Osteoblast (primary cell): ENCODE data around the gene RPSA. TPM values are rescaled to one million over a fixed set of nuclear protein-coding genes. Genes with fewer than 3 reads are reported as not detected.
"Not testable (repeated sequence)": the region's sequence is repeated elsewhere in the genome, so short reads cannot be mapped to it uniquely, and the experiment has no call there.

Experiments used
- DNase-seq: peaks from one replicate; pipeline ENCODE4 v3.0.0; 2011; ENCODE audit warnings: low spot score, mixed read lengths; ENCODE audit not compliant: insufficient read length; ENCODE audit errors: missing footprints
- H2AFZ ChIP-seq: 2 replicates; pipeline ENCODE4 v1.6.0; 2011; ENCODE audit warnings: mild to moderate bottlenecking, low read length
- H3K27ac ChIP-seq: 2 replicates; pipeline ENCODE4 v1.5.1; 2011; ENCODE audit warnings: mild to moderate bottlenecking, low read depth, low read length, moderate library complexity
- H3K27me3 ChIP-seq: 2 replicates; pipeline ENCODE4 v1.6.0; 2012; ENCODE audit warnings: mild to moderate bottlenecking, control low read depth, inconsistent platforms, low read length, moderate library complexity; ENCODE audit not compliant: insufficient read depth
- H3K36me3 ChIP-seq: 2 replicates; pipeline ENCODE4 v1.5.1; 2011; ENCODE audit warnings: mild to moderate bottlenecking, low read length, control low read depth, moderate library complexity; ENCODE audit not compliant: insufficient read depth
- H3K4me1 ChIP-seq: 2 replicates; pipeline ENCODE4 v1.5.1; 2011; ENCODE audit warnings: mild to moderate bottlenecking, low read length, control low read depth, moderate library complexity; ENCODE audit not compliant: insufficient read depth
- H3K4me2 ChIP-seq: 2 replicates; pipeline ENCODE4 v1.6.0; 2011; ENCODE audit warnings: mild to moderate bottlenecking, low read length; ENCODE audit not compliant: insufficient read depth
- H3K4me3 ChIP-seq: fragments of 200-600 bp; sonication (generic); 3 replicates; pipeline ENCODE4 v1.5.1; 2012; ENCODE audit warnings: mild to moderate bottlenecking, low read length, inconsistent platforms; ENCODE audit not compliant: insufficient read depth
- H3K79me2 ChIP-seq: 2 replicates; pipeline ENCODE4 v1.6.0; 2012; ENCODE audit warnings: mild to moderate bottlenecking, low read length, control low read depth, inconsistent platforms; ENCODE audit not compliant: insufficient read depth
- H3K9me3 ChIP-seq: 2 replicates; pipeline ENCODE4 v1.5.1; 2011; ENCODE audit warnings: low read depth, low read length, control low read depth
- H4K20me1 ChIP-seq: 2 replicates; pipeline ENCODE4 v1.6.0; 2012; ENCODE audit warnings: mild to moderate bottlenecking, low read length, control low read depth; ENCODE audit not compliant: insufficient read depth
- total RNA-seq: library from RNA; depleted of rRNA; stranded (reverse); fragments of >200 nt; gene quantifications from 2 replicates; pipeline ENCODE4 v1.2.3, GENCODE V29; 2012
- TF ChIP-seq, protein P1 (sequence below): IDR thresholded peaks from 2 replicates; pipeline ENCODE4 v1.5.1; 2011; ENCODE audit warnings: mild to moderate bottlenecking, low read depth, low read length, moderate library complexity; ENCODE audit errors: extremely low read depth

Gene RPSA
- total RNA-seq, 1 donor: 1,028 TPM

DNA sequence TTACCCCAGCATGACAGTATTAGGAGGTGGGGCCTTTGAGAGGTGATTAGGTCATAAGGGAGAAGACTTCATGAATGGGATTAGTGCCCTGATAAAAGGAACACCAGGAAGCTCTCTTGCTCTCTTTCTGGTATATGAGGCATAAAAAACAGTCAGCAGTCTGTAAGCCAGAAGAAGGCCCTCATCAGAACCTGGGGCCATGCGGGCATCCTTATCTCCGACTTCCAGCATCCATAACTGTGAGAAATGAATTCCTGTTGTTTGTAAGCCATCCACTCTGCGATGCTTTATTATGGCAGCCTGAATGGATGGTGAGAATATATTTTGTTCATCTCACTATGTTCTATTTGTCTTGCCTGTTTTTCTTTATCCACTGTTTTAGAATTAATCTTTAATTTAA is 43.3 kb downstream of the RPSA start:
- no peaks in the 10 kb centered on the region for H4K20me1 ChIP-seq
- no peaks in the 10 kb centered on the region for H3K36me3 ChIP-seq

DNA sequence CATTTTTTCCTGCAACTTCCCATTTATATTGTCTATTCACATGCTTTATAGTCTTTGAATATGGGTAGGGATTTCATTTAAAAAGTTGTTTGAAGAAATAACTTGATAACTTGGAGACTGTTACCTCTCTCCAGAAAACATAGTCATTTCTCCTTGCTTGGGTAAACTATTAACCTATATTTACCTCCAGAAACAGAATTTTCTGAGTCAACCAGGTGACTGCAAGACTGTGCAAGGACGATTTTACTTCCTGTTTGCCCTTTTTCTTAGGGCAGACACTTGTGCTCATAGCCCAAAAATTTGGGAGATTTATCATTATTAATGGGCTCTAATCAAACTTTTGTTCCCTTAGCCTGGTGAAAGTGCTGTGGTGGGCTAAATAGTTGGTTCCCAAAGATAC is 46.6 kb downstream of the RPSA start:
- H3K4me1 ChIP-seq: no peaks in the 10 kb centered on the region
- no peak for DNase-seq
- TF ChIP-seq, protein P1, sequence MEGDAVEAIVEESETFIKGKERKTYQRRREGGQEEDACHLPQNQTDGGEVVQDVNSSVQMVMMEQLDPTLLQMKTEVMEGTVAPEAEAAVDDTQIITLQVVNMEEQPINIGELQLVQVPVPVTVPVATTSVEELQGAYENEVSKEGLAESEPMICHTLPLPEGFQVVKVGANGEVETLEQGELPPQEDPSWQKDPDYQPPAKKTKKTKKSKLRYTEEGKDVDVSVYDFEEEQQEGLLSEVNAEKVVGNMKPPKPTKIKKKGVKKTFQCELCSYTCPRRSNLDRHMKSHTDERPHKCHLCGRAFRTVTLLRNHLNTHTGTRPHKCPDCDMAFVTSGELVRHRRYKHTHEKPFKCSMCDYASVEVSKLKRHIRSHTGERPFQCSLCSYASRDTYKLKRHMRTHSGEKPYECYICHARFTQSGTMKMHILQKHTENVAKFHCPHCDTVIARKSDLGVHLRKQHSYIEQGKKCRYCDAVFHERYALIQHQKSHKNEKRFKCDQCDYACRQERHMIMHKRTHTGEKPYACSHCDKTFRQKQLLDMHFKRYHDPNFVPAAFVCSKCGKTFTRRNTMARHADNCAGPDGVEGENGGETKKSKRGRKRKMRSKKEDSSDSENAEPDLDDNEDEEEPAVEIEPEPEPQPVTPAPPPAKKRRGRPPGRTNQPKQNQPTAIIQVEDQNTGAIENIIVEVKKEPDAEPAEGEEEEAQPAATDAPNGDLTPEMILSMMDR: no peak
- H3K79me2 ChIP-seq: no peaks in the 10 kb centered on the region
- H4K20me1 ChIP-seq: no peaks in the 10 kb centered on the region
- no peak overlapping the region for H3K4me3 ChIP-seq
- no peak overlapping the region for H3K27ac ChIP-seq
- H3K27me3 ChIP-seq: no peaks in the 10 kb centered on the region
- no peaks in the 10 kb centered on the region for H3K36me3 ChIP-seq
- H2AFZ ChIP-seq: no peak overlapping the region
- no peak overlapping the region for H3K4me2 ChIP-seq
- no peaks in the 10 kb centered on the region for H3K9me3 ChIP-seq

More for the DNA sequence above, 43.3 kb downstream of the RPSA start:
- no peaks in the 10 kb centered on the region for H3K9me3 ChIP-seq
- TF ChIP-seq, protein P1: no peak
- H3K4me1 ChIP-seq: no peaks in the 10 kb centered on the region
- H3K27me3 ChIP-seq: no peaks in the 10 kb centered on the region
- H3K79me2 ChIP-seq: no peaks in the 10 kb centered on the region
- H3K4me2 ChIP-seq: no peak overlapping the region
- H3K27ac ChIP-seq: no peak overlapping the region
- no peak overlapping the region for H2AFZ ChIP-seq
- no peak for DNase-seq
- no peak overlapping the region for H3K4me3 ChIP-seq

DNA sequence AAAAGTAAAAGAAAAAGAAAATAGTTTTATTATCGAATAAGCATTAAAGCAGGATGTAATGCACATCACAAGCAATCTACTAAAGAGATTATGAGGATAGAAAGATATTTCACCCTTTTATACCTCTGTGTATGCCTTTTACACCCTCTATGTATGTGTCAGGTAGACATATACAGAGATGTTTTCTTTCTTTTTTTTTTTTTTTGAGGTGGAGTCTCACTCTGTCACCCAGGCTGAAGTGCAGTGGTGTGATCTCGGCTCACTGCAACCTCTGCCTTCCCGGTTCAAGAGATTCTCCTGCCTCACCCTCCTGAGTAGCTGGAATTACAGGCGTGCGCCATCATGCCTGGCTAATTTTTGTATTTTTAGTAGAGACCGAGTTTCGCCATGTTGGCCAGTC is 47.4 kb downstream of the RPSA start:
- not testable (repeated sequence) for H3K4me3 ChIP-seq, H3K9me3 ChIP-seq, H3K27ac ChIP-seq, DNase-seq, H3K36me3 ChIP-seq, H3K4me1 ChIP-seq, H4K20me1 ChIP-seq, H3K4me2 ChIP-seq, H3K27me3 ChIP-seq, H2AFZ ChIP-seq, H3K79me2 ChIP-seq

DNA sequence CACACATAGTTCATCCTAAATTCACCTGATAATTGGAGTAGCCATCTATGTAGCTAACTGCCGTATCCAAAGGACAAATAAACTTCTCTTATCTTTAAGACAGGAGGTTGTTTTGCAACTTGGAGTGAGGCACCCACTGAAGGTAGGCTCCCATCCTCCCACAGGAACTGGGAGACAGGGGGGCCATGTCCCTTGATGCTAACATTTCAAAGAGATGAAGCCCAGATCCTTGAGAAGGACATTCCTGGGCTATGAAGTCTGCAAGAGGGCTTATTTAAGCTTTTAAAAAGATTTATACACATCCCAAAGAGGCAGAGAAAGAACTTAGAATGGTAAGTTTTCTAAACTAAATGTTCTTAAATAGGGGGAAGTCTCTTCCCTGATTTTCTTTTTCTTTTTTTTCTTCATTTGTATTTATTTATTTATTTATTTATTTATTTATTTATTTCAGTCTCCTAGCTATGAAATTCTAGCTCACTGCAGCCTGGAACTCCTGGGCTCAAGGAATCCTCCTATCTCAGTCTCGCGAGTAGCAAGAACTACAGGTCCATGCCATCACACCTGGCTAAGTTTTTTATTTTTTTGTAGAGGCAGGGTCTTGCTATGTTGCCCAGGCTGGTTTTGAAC is 48.2 kb downstream of the RPSA start:
- TF ChIP-seq, protein P1: no peak
- Histone ChIP-seq H3K79me2 (no peaks in the 10 kb centered on the region), H3K4me1 (no peaks in the 10 kb centered on the region), H4K20me1 (no peaks in the 10 kb centered on the region), H3K9me3 (no peaks in the 10 kb centered on the region), H3K36me3 (no peaks in the 10 kb centered on the region), H2AFZ (no peak overlapping the region), H3K4me3 (no peak overlapping the region), H3K4me2 (no peak overlapping the region), H3K27ac (no peak overlapping the region), H3K27me3 (no peaks in the 10 kb centered on the region)
- no peak for DNase-seq
